Tibial nerve (tissue), 4 donors: ENCODE measurements around the gene ST13.

Experiments used
- EP300 ChIP-seq, 2 donors: sonication (generic); formaldehyde crosslinking; IDR thresholded peaks; one replicate each; pipeline ENCODE4 v1.6.1; 2017; ENCODE audit warnings: antibody characterized with exemption in 2 of 2, mild to moderate bottlenecking in 1 of 2
- POLR2A ChIP-seq, 2 donors: fragments of 450-650 bp; IDR thresholded peaks; one replicate each; pipeline ENCODE4 v1.6.1; 2017; ENCODE audit warnings: antibody characterized with exemption in 2 of 2, mild to moderate bottlenecking in 2 of 2, moderate library complexity in 2 of 2
- TF ChIP-seq, protein P1 (sequence below), 5 experiments: fragments of 200-600 bp in 3 of 5; fragments of 450-650 bp in 2 of 5; sonication (generic) in 3 of 5; IDR thresholded peaks; one replicate each; pipeline ENCODE4 v1.5.1; 2016 to 2019; ENCODE audit warnings: antibody characterized with exemption in 5 of 5, mild to moderate bottlenecking in 3 of 5, moderate library complexity in 2 of 5

DNA sequence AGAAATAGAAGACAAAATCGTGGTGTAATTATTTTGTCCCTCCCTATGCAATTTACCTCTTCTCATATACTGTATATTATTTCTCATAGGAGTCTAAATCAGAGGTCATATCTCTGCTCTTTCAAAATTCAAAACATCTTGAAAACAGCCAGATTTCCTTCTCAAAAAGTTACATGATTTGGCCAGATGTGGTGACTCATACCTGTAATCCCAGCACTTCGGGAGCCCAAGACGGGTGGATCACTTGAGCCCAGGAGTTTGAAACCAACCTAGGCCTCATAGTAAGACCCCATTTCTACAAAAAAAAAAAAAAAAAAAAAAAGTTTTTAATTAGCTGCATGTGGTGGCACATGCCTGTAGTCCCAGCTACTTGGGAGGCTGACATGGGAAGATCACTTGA lies 34.4 kb upstream of the ST13 start:
- TF ChIP-seq, protein P1, sequence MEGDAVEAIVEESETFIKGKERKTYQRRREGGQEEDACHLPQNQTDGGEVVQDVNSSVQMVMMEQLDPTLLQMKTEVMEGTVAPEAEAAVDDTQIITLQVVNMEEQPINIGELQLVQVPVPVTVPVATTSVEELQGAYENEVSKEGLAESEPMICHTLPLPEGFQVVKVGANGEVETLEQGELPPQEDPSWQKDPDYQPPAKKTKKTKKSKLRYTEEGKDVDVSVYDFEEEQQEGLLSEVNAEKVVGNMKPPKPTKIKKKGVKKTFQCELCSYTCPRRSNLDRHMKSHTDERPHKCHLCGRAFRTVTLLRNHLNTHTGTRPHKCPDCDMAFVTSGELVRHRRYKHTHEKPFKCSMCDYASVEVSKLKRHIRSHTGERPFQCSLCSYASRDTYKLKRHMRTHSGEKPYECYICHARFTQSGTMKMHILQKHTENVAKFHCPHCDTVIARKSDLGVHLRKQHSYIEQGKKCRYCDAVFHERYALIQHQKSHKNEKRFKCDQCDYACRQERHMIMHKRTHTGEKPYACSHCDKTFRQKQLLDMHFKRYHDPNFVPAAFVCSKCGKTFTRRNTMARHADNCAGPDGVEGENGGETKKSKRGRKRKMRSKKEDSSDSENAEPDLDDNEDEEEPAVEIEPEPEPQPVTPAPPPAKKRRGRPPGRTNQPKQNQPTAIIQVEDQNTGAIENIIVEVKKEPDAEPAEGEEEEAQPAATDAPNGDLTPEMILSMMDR (IDR thresholded peaks at IDR 0.05), result no peak
- TF ChIP-seq POLR2A (IDR thresholded peaks at IDR 0.05), result no peak
- no peak for TF ChIP-seq EP300 (IDR thresholded peaks at IDR 0.05)
